ENCODE measurements around the gene MAST3.

Gene MAST3

DNA sequence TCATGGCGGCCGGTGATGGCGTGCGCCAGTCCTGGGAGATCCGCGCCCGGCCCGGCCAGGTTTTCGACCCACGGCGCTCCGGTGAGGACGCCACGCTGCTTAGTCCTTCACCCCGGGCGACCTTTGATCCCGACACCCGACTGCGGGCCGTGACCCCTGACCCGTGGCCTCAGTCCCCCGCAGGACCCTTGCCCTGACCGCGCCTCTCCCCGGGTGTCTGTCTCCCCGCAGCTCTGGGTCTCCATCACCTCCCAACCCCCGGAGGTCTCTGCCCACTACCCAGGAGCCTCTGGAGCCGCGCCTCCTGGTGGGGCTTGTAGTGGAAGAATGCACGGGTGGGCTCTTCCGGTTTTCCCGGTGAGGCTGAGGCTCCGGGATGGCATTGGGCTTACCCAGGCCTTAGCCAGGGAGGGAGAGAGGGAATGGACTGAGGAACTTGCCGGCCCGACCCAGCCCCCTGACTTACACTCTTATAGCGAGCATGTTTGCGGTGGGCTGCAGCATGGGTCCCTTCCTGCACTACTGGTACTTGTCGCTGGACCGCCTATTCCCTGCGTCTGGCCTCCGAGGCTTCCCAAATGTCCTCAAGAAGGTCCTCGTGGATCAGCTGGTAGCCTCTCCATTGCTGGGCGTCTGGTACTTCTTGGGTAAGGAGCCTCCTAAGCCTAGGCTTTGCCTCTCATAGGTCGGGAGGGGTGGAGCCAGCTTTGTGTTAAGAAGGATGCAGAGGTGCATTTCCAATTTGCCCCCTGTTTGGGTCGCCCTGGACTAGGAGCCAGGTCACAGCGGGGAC, 96.0 kb downstream of the MAST3 start:
- FAIRE-seq: no peak

DNA sequence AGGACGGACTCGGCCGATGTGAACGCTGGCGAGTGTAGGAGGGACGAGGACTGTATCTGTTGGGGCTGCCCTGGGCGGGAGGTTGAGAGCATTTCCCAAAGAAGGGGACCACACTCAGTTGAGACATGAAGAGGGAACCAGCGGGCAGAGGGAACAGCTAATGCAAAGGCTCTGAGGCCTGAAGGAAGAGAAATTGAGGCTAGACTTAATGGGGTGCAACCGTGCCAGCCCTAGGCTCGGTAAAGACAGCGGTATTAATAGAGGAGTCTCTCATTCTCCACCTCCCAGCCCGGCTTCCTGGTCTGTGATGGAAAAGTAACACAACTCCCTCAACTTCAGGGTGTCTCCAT, 96.6 kb downstream of the MAST3 start:
- FAIRE-seq: no peak

DNA sequence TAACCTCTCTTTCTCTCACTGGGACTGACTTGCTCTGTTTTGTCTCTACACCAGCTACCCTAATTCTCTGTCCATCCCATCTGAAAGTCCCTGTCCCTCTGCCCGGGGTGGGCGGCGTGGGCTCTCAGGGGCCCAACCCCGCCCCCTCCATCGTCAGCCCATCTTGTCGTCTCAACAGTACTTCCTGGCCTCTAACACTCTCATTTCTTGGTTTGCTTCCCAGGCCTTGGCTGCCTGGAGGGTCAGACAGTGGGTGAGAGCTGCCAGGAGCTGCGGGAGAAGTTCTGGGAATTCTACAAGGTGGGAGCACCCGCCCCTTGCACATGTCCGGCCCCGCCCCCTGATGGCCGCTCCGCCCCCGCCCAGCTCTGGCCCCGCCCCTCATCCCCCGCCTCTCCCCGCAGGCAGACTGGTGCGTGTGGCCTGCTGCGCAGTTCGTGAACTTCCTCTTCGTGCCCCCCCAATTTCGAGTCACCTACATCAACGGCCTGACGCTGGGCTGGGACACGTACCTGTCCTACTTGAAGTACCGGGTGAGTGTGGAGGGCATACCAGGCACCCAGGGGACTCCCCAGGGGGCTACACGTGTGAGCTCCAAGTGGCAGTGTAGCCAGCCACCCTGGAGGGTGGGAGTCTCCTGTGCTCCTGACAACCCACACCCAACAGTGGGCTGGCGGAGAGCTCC, 97.1 kb downstream of the MAST3 start:
- no peak for FAIRE-seq

DNA sequence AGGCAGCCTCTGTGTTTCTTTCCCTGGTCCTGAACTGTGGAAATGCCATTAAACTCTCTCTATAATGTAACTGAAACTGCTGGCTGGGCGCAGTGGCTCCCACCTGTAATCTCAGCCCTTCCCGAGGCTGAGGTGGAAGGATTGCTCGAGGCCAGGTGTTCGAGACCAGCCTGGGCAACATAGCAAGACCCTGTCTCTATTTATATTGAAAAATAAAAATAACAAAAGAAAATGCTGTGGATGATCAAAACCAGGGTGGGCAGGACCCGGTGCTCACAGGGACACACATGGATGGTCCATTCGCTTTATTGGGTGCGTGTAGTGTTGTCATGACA, 98.9 kb downstream of the MAST3 start:
- FAIRE-seq: no peak

DNA sequence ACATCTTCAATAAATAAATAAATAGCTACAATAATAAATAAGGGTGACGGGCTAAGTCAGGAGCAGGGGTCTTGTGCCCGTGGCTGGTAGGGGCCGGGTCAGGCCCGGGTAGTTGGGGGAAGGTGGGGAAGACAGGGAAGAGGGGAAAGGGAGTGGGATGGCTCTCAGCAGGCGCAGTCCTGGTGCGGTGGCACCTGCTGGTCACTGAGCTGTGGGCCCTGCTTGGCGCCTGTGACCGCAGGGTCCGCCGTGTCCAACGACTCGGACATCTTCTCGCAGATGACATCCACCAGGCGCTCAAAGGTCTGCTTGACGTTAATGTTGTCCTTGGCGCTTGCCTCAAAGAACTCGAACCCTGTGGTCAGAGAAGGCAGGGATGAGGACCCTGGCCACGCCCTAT, 99.7 kb downstream of the MAST3 start:
- no peak for FAIRE-seq

DNA sequence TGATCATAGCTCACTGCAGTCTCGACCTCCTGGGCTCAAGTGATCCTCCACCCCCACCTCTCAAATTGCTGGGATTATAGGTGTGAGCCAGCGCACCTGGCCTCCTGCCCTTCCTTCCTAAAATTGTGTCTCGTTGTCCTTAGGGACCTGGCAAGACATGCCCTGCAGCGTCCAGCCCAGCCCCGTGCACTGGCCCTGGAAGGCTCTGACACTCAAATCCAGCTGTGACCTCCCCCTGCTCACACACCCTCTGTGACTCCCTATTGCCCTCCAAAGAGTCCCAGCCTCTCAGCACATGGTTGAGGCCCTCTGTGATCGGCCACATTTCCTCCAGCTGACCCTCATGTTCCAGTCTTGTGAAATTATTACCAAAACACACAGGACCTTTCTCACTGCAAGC, 100.4 kb downstream of the MAST3 start:
- FAIRE-seq: no peak

DNA sequence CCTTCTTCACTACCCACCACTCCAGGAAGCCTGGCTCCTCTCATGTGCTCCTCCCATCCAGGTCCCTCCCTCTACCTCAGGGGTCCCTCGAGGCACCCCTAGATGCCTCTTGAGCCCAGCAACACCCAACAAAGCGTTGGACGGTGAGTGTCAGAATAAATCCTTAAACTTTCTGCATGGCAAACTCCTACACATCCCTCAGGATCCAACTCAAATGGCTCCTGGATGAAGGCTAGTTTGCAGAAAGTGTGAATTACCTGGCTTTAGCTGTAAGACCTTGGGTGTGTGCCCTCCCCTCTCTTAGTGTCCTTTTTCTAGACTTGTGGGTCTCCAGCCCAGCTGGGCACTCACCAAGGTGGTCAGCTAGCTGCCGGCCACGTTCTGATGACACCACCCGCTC, 100.8 kb downstream of the MAST3 start:
- FAIRE-seq: no peak

Measured in islet of Langerhans (tissue), 1 donor.